HK-2 (cell line): ENCODE results near the gene RBM45.

ENCODE experiments used
- DNase-seq: peaks from one replicate; pipeline ENCODE4 v3.0.0-alpha.2; 2018; ENCODE audit not compliant: unreplicated experiment

The RBM45 gene

GRCh38 chr2:178159966-178160365, 47.7 kb downstream of the RBM45 start:
- DNase-seq = no peak

- DNase-seq = no peak
Observed at GRCh38 chr2:178160601-178161000, 48.4 kb downstream of the RBM45 start.

- DNase-seq = no peak
Observed at GRCh38 chr2:178163395-178163794, 51.2 kb downstream of the RBM45 start.

- DNase-seq = no peak
Observed at GRCh38 chr2:178163911-178164310, 51.7 kb downstream of the RBM45 start.

GRCh38 chr2:178173657-178174056, 61.4 kb downstream of the RBM45 start:
- DNase-seq = no peak

GRCh38 chr2:178177066-178177679, 64.9 kb downstream of the RBM45 start:
- DNase-seq = no peak
